Head of caudate nucleus (tissue), 42 donors: Measurements from ENCODE around the gene TLE4.
A peak's percentile ranks its signal among the peaks of the same experiment; 100 is the strongest.
"Not testable (repeated sequence)": the region's sequence is repeated elsewhere in the genome, so short reads cannot be mapped to it uniquely, and the experiment has no call there.

Experiments
- DNase-seq, 42 donors: peaks; one replicate each; pipeline versions ENCODE4 v3.0.0 to v3.0.0-alpha.2; 2020 to 2021; ENCODE audit warnings: mixed read lengths in 7 of 42
- intact Hi-C: fragments of 100-400 bp; cut with DNase I; formaldehyde crosslinking; loops from one replicate; pipeline ENCODE4 v1.15.0; 2022

Gene TLE4

GRCh38 chr9:79588488-79589223, 16.9 kb downstream of the TLE4 start:
- intact Hi-C loops, result no loop called here
- no peak for DNase-seq

- DNase-seq, result no peak
- intact Hi-C loops, result no loop called here
Observed at GRCh38 chr9:79591458-79591857, 19.7 kb downstream of the TLE4 start.

- intact Hi-C loops, result no loop called here
- DNase-seq, result no peak
Observed at GRCh38 chr9:79592726-79593493, 21.1 kb downstream of the TLE4 start.

GRCh38 chr9:79598562-79599345, 27.0 kb downstream of the TLE4 start:
- intact Hi-C loops, result no loop called here
- no peak for DNase-seq

GRCh38 chr9:79600466-79600865, 28.7 kb downstream of the TLE4 start:
- intact Hi-C loops, result no loop called here
- peak in 32 of 42 donors; percentile 13 to 85 (median 46) for DNase-seq

- intact Hi-C loops, result no loop called here
Observed at GRCh38 chr9:79603222-79603920, 31.6 kb downstream of the TLE4 start.

GRCh38 chr9:79604149-79604548, 32.4 kb downstream of the TLE4 start:
- intact Hi-C loops, result no loop called here
- no peak for DNase-seq

More at GRCh38 chr9:79603222-79603920, 31.6 kb downstream of the TLE4 start:
- DNase-seq, result no peak

GRCh38 chr9:79604921-79605562, 33.3 kb downstream of the TLE4 start:
- DNase-seq, result no peak
- intact Hi-C loops, result no loop called here

GRCh38 chr9:79606529-79606928, 34.8 kb downstream of the TLE4 start:
- intact Hi-C loops, result not testable (repeated sequence)

GRCh38 chr9:79609468-79610018, 37.8 kb downstream of the TLE4 start:
- DNase-seq, result no peak
- intact Hi-C loops, result no loop called here

More at GRCh38 chr9:79606529-79606928, 34.8 kb downstream of the TLE4 start:
- DNase-seq, result not testable (repeated sequence)

- intact Hi-C loops, result no loop called here
- DNase-seq, result no peak
Observed at GRCh38 chr9:79610019-79610631, 38.4 kb downstream of the TLE4 start.

GRCh38 chr9:79610791-79611614, 39.2 kb downstream of the TLE4 start:
- DNase-seq, result no peak
- intact Hi-C loops, result no loop called here

- intact Hi-C loops, result no loop called here
- no peak for DNase-seq
Observed at GRCh38 chr9:79613145-79613544, 41.4 kb downstream of the TLE4 start.

GRCh38 chr9:79615038-79615437, 43.3 kb downstream of the TLE4 start:
- intact Hi-C loops, result no loop called here
- DNase-seq, result no peak

- intact Hi-C loops, result no loop called here
- DNase-seq, result no peak
Observed at GRCh38 chr9:79616013-79616412, 44.2 kb downstream of the TLE4 start.

- no peak for DNase-seq
- intact Hi-C loops, result no loop called here
Observed at GRCh38 chr9:79616971-79617370, 45.2 kb downstream of the TLE4 start.

- intact Hi-C loops, result no loop called here
- peak in 1 of 42 donors; percentile 43 for DNase-seq
Observed at GRCh38 chr9:79617395-79617794, 45.6 kb downstream of the TLE4 start.
